HG02571 (cell line): Measurements from ENCODE around the gene KCMF1.
"Not testable (repeated sequence)": the region's sequence is repeated elsewhere in the genome, so short reads cannot be mapped to it uniquely, and the experiment has no call there.

ENCODE experiments used
- ATAC-seq: cut with Tn5 transposase; IDR thresholded peaks from one replicate; pipeline ENCODE4 v1.9.1; 2021; ENCODE audit warnings: mild to moderate bottlenecking, moderate library complexity; ENCODE audit not compliant: unreplicated experiment

Gene KCMF1

DNA sequence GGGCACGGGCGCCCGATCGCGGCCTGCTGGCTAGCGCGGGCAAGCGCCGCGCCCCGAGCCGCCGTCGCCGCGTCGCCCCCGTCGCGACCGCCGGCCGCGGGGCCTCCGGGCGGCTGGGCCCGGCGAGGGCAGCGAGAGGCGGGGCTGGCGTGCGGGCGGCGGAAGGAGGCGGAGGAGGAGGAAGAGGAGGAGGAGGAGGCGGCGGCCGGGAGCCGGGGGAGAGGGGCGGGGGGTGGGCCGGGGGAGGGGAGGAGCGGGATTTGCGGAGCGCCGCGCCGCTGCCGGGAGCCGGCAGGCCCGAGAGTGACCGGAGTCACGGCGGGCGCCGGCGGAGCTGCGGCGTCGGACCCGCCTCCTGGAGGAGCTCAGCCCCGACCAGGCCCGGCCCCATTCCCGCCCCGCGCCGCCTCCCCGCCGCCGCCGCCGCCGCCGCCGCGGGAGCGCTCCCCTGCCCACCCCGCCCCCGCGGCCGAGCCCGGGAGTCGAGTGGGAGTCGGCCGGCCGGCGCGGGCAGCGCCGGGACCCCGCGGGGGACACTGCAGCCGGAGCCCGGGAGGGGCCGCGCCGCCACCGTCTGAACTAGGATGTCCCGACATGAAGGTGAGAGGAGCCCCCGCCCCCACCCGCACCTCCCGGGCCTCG, at the start of gene KCMF1:
KCMF1 (plus strand) TSS at position 294 of the 642 bp plus-strand sequence; CDS start at position 585, 291 bp downstream.
- ATAC-seq: peak; percentile 48

DNA sequence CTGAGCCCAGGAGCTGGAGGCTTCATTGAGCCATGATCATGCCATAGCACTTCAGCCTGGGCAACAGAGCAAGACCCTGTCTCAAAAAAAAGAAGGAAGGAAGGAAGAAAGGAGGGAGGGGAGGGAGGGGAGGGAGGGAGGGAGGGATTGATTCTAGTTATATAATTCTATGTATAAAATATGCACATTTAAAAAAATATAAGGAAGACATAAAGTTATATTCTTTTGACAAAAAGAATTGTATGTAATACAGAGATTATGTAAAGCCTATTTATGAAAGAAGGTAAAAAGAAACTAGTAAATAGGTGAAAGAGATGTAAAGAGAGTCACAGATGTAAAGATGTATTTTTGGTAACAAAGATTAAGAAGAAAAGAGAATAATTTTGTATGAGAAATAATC, 48.0 kb upstream of the KCMF1 start:
- ATAC-seq: no peak

DNA sequence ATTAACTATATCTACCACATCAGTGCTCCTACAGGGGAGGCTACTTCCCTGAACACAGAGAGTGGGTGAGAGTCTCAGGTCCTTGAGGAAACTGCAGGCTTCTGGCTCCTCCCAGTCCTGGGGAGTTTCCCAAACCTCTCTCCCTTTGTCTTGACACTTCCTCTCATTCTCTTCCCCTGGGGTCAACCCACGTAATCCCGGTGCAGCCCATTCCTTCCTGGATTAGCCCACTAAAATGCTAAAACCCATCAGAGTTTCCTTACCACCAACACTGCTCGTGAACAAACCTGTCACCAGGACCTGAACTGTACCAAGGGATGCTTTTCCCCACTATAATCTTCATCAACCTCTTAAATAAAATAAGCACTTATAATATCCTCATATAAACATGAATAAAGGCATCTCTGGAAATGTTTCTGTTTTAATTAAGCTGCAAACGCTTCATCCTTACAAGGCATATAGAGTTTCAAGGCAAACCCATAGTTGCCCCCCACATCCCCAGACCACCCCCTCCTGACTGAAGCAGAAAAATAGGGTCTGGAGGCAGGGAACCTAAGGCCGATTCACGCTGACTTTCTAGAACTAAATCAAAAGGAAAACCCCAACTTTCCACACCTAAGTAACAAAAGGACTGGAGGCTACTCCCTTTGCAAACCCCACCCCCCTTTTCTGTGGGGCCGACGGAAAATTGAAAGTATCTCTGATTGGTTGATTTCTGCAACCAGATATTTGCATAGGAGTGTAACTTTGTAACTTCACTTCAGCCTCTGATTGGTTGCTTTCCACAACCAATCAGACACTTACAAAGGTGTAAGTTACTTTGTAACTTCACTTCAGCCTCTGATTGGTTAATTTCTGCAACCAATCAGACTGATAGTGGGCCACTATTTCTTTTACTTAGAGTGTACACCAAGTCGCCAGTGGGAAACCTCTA, 46.5 kb upstream of the KCMF1 start:
- ATAC-seq: no peak

GRCh38 chr2:84925336-84925723, 45.6 kb upstream of the KCMF1 start:
- ATAC-seq: no peak

- ATAC-seq: peak; percentile 86
Observed at GRCh38 chr2:84925724-84926376, 45.1 kb upstream of the KCMF1 start.

GRCh38 chr2:84927275-84927627, 43.7 kb upstream of the KCMF1 start:
- ATAC-seq: no peak

GRCh38 chr2:84931384-84931821, 39.6 kb upstream of the KCMF1 start:
- ATAC-seq: peak; percentile 53

DNA sequence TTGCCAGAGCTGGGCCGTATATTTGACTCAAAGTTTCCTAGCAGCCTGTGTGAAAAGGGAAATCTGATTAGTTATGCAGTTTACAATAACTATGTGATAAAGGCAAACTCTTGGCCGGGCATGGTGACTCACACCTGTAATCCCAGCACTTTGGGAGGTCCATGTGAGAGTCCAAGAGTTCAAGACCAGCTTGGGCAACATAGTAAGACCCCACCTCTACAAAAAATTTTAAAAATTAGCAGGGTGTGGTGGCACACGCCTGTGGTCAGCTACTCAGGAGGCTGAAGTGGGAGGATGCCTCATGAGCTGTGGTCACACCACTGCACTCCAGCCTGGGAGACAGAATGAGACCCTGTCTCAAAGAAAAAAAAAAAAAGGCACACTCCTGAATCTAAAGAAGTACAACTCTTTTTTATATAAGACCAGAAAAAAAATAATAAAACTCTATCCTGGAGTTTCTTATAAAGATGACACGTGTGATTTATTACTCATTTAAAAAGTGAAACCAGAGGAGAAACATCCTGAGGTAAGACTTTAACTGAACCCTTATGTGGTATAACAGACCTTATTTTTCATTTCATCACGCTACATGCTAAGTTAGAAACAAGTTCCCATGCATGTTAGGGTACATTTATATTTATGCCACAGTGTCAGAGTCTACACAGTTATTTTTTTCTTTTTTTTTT, 32.6 kb upstream of the KCMF1 start:
- ATAC-seq: peak; percentile 21

DNA sequence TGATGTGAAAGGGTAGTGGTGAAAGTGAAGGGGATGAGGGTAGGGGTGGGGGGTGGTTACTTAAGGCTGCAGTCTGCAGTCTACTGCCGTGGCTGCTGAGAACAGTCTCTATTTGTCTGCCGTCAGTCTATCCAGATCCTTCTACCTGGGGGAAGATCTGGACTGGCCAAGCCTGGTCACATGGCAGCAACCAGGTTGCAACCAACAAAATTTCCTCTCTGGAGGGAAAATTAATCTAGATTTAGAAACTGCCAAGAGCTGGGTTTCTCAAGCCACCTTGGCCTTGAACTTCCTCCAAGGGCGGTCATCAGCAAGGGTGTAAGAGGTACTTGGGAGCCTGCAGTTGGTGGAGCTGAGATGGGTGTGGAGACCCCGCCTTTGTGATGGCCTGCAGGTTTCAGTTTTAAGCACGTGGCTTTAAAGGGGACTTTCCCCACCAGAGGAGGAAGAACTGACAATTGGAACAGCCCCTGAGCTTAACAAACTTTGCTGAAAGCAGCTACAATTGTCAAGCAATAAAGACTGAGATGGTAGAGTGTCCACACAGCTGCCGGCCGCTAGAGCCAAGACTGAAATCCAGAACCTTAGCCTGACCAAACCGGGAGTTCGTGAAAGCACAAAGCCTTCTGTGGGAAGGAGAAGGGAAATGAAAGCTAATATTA, 31.4 kb upstream of the KCMF1 start:
- peak; percentile 85 for ATAC-seq

DNA sequence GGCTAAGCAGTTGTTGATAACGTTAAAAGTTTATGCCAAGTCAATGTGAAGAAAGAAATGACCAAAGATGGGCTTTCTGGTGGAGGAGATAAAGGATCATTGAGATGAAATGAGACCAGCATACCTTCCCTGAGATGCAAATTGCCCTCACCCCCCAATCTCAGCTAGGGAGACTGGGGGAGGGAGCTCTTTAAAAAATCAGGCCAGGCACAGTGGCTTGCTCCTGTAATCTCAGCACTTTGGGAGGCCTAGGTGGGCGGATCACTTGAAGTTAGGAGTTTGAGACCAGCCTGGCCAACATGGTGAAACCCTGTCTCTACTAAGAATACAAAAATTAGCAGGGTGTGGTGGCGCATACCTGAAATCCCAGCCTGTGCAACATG, 30.9 kb upstream of the KCMF1 start:
- peak; percentile 11 for ATAC-seq

DNA sequence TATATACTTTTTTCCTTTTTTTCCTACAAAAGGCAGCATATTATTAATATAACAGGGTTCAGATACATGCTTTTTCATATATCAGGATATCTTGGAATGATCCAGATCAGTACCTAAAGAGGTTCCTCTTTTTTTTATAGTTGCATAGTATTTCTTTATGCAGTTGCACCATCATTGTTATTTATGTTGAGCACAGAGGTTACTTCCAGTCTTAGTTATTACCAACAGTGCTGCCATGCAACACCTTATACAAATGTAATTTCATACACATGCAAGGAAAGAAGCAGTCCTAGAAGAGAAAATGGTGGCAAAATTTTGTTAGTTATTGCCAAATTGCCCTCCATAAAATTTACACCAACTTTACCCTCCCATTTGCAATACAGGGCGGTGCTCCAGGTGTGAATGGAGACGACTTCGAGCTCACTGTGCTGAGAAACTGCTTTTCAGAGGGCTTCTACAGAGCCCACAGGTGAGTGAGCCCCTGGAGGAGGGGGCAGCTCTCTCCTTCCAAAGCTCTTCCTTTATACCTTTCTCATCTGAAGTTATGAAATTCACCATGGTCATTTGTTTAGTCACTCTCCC, 30.0 kb upstream of the KCMF1 start:
- ATAC-seq: no peak

- ATAC-seq: no peak
Observed at GRCh38 chr2:84942166-84942565, 28.8 kb upstream of the KCMF1 start.

GRCh38 chr2:84942964-84943421, 28.0 kb upstream of the KCMF1 start:
- ATAC-seq: no peak

GRCh38 chr2:84944295-84944909, 26.6 kb upstream of the KCMF1 start:
- no peak for ATAC-seq

DNA sequence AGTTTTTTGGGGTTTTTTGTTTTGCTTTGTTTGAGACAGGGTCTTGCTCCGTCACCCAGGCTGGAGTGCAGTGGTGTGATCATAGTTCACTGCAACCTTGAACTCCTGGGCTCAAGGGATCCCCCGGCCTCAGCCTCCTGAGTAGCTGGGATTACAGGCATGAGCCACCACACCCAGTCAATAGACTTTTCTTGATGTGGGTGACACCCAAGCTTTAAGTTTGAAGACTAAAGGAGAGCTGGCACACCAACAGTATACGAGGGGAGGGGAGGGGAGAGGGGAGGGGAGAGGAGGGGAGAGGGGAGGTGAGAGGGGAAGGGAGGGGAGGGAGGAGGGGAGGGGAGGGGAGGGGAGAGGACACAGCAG, 25.1 kb upstream of the KCMF1 start:
- not testable (repeated sequence) for ATAC-seq

DNA sequence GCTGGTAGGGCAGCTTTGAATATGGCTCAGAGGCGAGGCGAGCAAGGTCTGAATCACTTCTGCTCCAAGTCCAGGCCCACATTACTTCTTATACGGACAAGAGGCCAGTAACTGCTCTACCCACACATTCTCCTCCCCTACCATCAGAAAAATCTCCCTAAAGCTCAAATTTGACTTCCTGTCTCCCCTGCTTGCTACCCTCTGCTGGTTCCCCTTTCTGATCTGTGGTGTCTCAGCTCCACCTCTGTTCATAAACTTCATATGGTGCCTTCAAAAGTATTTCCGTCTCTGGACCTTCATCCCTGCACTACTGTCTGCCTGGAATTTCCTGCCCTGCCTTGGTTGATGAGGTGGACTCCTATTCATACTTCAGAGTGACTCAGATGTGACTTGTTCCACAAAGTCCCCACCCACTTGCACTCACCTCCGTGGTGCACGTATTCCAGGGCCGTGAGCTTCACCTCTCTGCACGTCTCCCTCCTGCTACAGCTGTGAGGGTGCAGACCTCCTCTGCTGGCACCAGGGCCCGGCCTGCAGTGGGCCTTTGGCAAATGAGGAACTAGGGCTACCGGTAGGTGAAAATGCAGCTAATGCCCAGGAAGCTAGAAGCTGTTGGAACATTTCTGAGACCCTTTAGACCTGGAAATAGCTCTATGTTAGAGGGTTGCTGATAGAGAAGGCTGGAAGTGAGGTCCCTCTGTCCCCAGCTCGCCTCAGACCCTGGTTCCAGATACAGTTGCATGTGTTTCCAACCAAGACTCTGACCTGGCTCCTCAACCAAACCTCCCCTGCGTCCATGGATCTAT, 24.6 kb upstream of the KCMF1 start:
- peak; percentile 70 for ATAC-seq

- ATAC-seq: no peak
Observed at GRCh38 chr2:84947010-84947593, 23.9 kb upstream of the KCMF1 start.

- no peak for ATAC-seq
Observed at GRCh38 chr2:84953535-84953934, 17.4 kb upstream of the KCMF1 start.

- ATAC-seq: no peak
Observed at GRCh38 chr2:84954329-84954728, 16.6 kb upstream of the KCMF1 start.
